ENCODE results near the gene PMVK. TPM values are rescaled to one million over a fixed set of nuclear protein-coding genes. Genes with fewer than 3 reads are reported as not detected.

The PMVK gene
- total and polyA plus RNA-seq, 2 experiments from 2014 or later = 23.8 to 95.4 TPM

GRCh38 chr1:154972517-154973343 lies 36.2 kb upstream of the PMVK start:
- H3K4me3 ChIP-seq = peak overlapping the region; percentile 48
- no peaks in the 10 kb centered on the region for H3K36me3 ChIP-seq
- H3K9me3 ChIP-seq (ENCODE audit: low read depth) = no peaks in the 10 kb centered on the region
- no peak for TF ChIP-seq CTCF (IDR thresholded peaks at IDR 0.05; ENCODE audit: low read depth, low read length)
- H3K4me1 ChIP-seq (ENCODE audit: low read depth) = peaks cover 39% of the 10 kb centered on the region
- H3K27me3 ChIP-seq = no peaks in the 10 kb centered on the region
- peak; percentile 86 to 98 for DNase-seq (ENCODE audit: low read depth in 1 of 2, low spot score in 1 of 2)
- H3K27ac ChIP-seq = peak overlapping the region; percentile 98

- TF ChIP-seq CTCF (IDR thresholded peaks at IDR 0.05; ENCODE audit: low read depth, low read length) = no peak
- H3K27ac ChIP-seq = peak overlapping the region; percentile 98
- no peak overlapping the region for H3K4me3 ChIP-seq
- no peaks in the 10 kb centered on the region for H3K27me3 ChIP-seq
- H3K4me1 ChIP-seq (ENCODE audit: low read depth) = peaks cover 39% of the 10 kb centered on the region
- DNase-seq (ENCODE audit: low read depth in 1 of 2, low spot score in 1 of 2) = no peak
- no peaks in the 10 kb centered on the region for H3K9me3 ChIP-seq (ENCODE audit: low read depth)
- peaks cover 4% of the 10 kb centered on the region for H3K36me3 ChIP-seq
Observed at GRCh38 chr1:154972213-154972516, 35.6 kb upstream of the PMVK start.

- Histone ChIP-seq H3K4me1 (ENCODE audit: low read depth) (peaks cover 38% of the 10 kb centered on the region), H3K27ac (peak overlapping the region; percentile 98), H3K4me3 (no peak overlapping the region), H3K9me3 (ENCODE audit: low read depth) (no peaks in the 10 kb centered on the region), H3K27me3 (no peaks in the 10 kb centered on the region), H3K36me3 (peaks cover 11% of the 10 kb centered on the region)
- no peak for DNase-seq (ENCODE audit: low read depth in 1 of 2, low spot score in 1 of 2)
- no peak for TF ChIP-seq CTCF (IDR thresholded peaks at IDR 0.05; ENCODE audit: low read depth, low read length)
Observed at GRCh38 chr1:154971341-154971998, 35.0 kb upstream of the PMVK start.

GRCh38 chr1:154970631-154971340 lies 34.3 kb upstream of the PMVK start, which contains the start of gene SHC1:
Gene SHC1 (minus strand): TSS chr1:154970747. CDS start chr1:154970526, 221 bp downstream.
- peaks cover 31% of the 10 kb centered on the region for H3K4me1 ChIP-seq (ENCODE audit: low read depth)

More at GRCh38 chr1:154970631-154971340, 34.3 kb upstream of the PMVK start, which contains the start of gene SHC1:
- Histone ChIP-seq H3K27me3 (no peaks in the 10 kb centered on the region), H3K9me3 (ENCODE audit: low read depth) (no peaks in the 10 kb centered on the region), H3K4me3 (peak within 1 kb of the TSS; percentile 17), H3K36me3 (peaks cover 12% of the 10 kb centered on the region), H3K27ac (peak within 1 kb of the TSS; percentile 98)
- TF ChIP-seq CTCF (IDR thresholded peaks at IDR 0.05; ENCODE audit: low read depth, low read length) = no peak
- peak; percentile 87 to 97 for DNase-seq (ENCODE audit: low read depth in 1 of 2, low spot score in 1 of 2)

Data from cardiac muscle cell (in vitro differentiated cells and primary cell).